ENCODE data around the gene BBS9. TPM values are rescaled to one million over a fixed set of nuclear protein-coding genes. Genes with fewer than 3 reads are reported as not detected.
A peak's percentile ranks its signal among the peaks of the same experiment; 100 is the strongest.

BBS9 gene
- total and polyA plus RNA-seq, 2 donors (not counting 1 experiment from before 2014, with no cell fraction given) = 8.4 to 45.2 TPM

DNA sequence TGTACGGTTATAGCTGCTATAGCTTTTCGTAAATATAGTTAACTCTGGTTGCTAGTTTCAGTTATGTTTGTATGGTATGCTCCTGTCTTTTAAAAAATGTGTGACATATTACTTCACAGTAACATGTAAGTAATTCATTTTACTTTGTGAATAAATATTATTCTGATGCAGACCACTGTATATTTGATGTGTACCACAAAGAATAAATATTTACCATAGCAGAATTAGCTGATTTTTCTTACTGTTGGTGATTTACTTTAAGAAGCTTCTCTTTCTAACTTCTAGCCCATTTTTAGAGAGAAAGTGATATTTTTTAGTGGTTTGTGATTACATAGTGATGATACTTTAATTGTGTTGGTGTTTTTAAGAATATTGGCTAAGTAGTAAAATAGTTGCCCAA is 292.8 kb downstream of the BBS9 start:
- no peak overlapping the region for H3K4me3 ChIP-seq (ENCODE audit: control extremely low read depth in 1 of 5, extremely low read depth in 1 of 5, insufficient read depth in 1 of 5, low read depth in 2 of 5, low read length in 4 of 5)
- no peaks in the 10 kb centered on the region for H3K9me3 ChIP-seq (ENCODE audit: control extremely low read depth in 1 of 3, control insufficient read depth in 2 of 3, insufficient read depth in 1 of 3, low read length in 2 of 3)
- no peak overlapping the region for H3K4me2 ChIP-seq (replicated peaks; ENCODE audit: low read depth, low read length, poor library complexity, severe bottlenecking)
- ATAC-seq (ENCODE audit: low read depth) = no peak
- intact Hi-C loops (cut with micrococcal nuclease) = loop anchor here (10.0 kb wide), 1 partner anchor 473 kb away; no protein-coding TSS in a partner anchor
- no peak for DNase-seq
- POLR2A ChIA-PET = no interaction called here
- peaks cover 7 to 15% of the 10 kb centered on the region in 2 donors for H3K4me1 ChIP-seq (ENCODE audit: control insufficient read depth in 2 of 2, insufficient read depth in 2 of 2, low read length in 2 of 2)
- no peak overlapping the region for H3K9ac ChIP-seq (ENCODE audit: low read length)
- no peaks in the 10 kb centered on the region for H3K79me2 ChIP-seq (ENCODE audit: control insufficient read depth, insufficient read depth, low read length)
- no peaks in the 10 kb centered on the region for H4K20me1 ChIP-seq (ENCODE audit: control insufficient read depth, insufficient read depth, low read length, poor library complexity, severe bottlenecking)
- TF ChIP-seq, protein P1, sequence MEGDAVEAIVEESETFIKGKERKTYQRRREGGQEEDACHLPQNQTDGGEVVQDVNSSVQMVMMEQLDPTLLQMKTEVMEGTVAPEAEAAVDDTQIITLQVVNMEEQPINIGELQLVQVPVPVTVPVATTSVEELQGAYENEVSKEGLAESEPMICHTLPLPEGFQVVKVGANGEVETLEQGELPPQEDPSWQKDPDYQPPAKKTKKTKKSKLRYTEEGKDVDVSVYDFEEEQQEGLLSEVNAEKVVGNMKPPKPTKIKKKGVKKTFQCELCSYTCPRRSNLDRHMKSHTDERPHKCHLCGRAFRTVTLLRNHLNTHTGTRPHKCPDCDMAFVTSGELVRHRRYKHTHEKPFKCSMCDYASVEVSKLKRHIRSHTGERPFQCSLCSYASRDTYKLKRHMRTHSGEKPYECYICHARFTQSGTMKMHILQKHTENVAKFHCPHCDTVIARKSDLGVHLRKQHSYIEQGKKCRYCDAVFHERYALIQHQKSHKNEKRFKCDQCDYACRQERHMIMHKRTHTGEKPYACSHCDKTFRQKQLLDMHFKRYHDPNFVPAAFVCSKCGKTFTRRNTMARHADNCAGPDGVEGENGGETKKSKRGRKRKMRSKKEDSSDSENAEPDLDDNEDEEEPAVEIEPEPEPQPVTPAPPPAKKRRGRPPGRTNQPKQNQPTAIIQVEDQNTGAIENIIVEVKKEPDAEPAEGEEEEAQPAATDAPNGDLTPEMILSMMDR (IDR thresholded peaks at IDR 0.05) = no peak
- no peak for TF ChIP-seq EZH2 (IDR thresholded peaks at IDR 0.05; ENCODE audit: borderline replicate concordance, insufficient read depth, low read depth, low read length, poor library complexity, severe bottlenecking)
- no peaks in the 10 kb centered on the region for H3K27me3 ChIP-seq (replicated peaks in 1 of 4; ENCODE audit: control extremely low read depth in 1 of 4, control insufficient read depth in 3 of 4, insufficient read depth in 4 of 4, low read length in 3 of 4)
- H3K4me3 Mint-ChIP-seq = no peak overlapping the region
- H3K9me3 Mint-ChIP-seq (ENCODE audit: insufficient read depth) = no peaks in the 10 kb centered on the region
- H3K27me3 Mint-ChIP-seq = no peaks in the 10 kb centered on the region
- peaks cover 19% of the 10 kb centered on the region for H3K4me1 Mint-ChIP-seq
- WGBS (ENCODE audit: insufficient coverage) = no CpG with 5 or more reads among the region's 2 CpGs
- no peaks in the 10 kb centered on the region for H3K36me3 ChIP-seq (replicated peaks in 1 of 2; ENCODE audit: control extremely low read depth in 1 of 2, control insufficient read depth in 1 of 2, extremely low read depth in 1 of 2, insufficient read depth in 2 of 2, low read length in 1 of 2)
- CTCF ChIA-PET = no interaction called here
- H3K27ac ChIP-seq (ENCODE audit: low read length in 2 of 2) = no peak overlapping the region
- H3K27ac Mint-ChIP-seq = no peak overlapping the region
- H2AFZ ChIP-seq (ENCODE audit: insufficient read depth, low read depth, low read length, poor library complexity, severe bottlenecking) = no peak overlapping the region

DNA sequence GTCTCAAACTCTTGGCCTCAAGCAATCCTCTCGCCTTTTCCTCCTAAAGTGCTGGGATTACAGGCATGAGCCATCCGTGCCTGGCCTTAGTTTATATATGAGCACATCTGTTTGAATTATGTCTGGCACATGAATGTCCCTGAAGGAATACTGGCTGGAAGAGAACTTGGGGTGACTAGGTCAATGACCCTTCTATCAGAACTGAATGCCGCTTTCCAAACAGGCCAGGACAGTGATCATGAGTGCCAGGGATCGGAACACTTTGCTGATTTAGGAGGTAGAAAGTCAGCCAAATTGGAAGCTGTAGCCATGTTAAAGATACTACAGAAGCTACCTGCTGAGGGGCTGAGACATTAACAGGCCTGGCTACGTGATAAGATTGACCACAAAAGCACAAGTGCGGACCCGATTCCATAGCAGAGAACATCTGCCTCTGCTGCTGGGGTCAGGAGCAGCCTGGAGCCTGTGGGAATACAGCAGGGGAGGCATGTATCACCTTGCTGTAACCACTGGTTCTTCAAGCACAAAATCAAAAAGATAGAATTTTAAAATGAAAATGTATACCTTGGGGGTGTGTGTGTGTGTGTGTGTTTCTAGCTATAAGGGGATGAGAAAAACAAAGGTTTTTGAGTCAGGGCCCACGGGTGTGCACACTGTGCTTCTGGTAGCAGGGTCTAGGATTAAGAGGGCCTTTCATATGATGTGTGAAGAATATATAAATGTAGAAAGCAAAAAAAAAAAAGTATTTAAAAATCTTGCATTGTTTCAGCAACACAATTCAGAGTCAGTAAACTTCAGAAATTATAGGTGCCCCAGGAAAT is 293.7 kb downstream of the BBS9 start:
- DNase-seq (no peak), ATAC-seq (ENCODE audit: low read depth) (no peak)
- Histone ChIP-seq H4K20me1 (ENCODE audit: control insufficient read depth, insufficient read depth, low read length, poor library complexity, severe bottlenecking) (no peaks in the 10 kb centered on the region), H3K36me3 (replicated peaks in 1 of 2; ENCODE audit: control extremely low read depth in 1 of 2, control insufficient read depth in 1 of 2, extremely low read depth in 1 of 2, insufficient read depth in 2 of 2, low read length in 1 of 2) (no peaks in the 10 kb centered on the region), H3K9me3 (ENCODE audit: control extremely low read depth in 1 of 3, control insufficient read depth in 2 of 3, insufficient read depth in 1 of 3, low read length in 2 of 3) (no peaks in the 10 kb centered on the region), H3K79me2 (ENCODE audit: control insufficient read depth, insufficient read depth, low read length) (no peaks in the 10 kb centered on the region), H3K4me3 (ENCODE audit: control extremely low read depth in 1 of 5, extremely low read depth in 1 of 5, insufficient read depth in 1 of 5, low read depth in 2 of 5, low read length in 4 of 5) (no peak overlapping the region), H3K4me2 (replicated peaks; ENCODE audit: low read depth, low read length, poor library complexity, severe bottlenecking) (peak overlapping the region; percentile 17), H3K27me3 (replicated peaks in 1 of 4; ENCODE audit: control extremely low read depth in 1 of 4, control insufficient read depth in 3 of 4, insufficient read depth in 4 of 4, low read length in 3 of 4) (no peaks in the 10 kb centered on the region), H3K4me1 (ENCODE audit: control insufficient read depth in 2 of 2, insufficient read depth in 2 of 2, low read length in 2 of 2) (peaks cover 7 to 15% of the 10 kb centered on the region in 2 donors), H3K9ac (ENCODE audit: low read length) (no peak overlapping the region), H3K27ac (ENCODE audit: low read length in 2 of 2) (peak overlapping the region; percentile 13 to 59), H2AFZ (ENCODE audit: insufficient read depth, low read depth, low read length, poor library complexity, severe bottlenecking) (no peak overlapping the region)
- WGBS (ENCODE audit: insufficient coverage) = 97% methylated on average over 8 of the region's 8 CpGs
- Mint-ChIP-seq H3K27ac (no peak overlapping the region), H3K9me3 (ENCODE audit: insufficient read depth) (no peaks in the 10 kb centered on the region), H3K27me3 (no peaks in the 10 kb centered on the region), H3K4me3 (no peak overlapping the region), H3K4me1 (peaks cover 19% of the 10 kb centered on the region)
- ChIA-PET CTCF (interaction anchor here (0.7 to 2.4 kb wide), 6 partner anchors 8 to 508 kb away, joined by 3 to 6 read pairs (median 5); no protein-coding TSS in a partner anchor), POLR2A (no interaction called here)
- TF ChIP-seq, protein P1 (IDR thresholded peaks at IDR 0.05) = no peak
- no peak for TF ChIP-seq EZH2 (IDR thresholded peaks at IDR 0.05; ENCODE audit: borderline replicate concordance, insufficient read depth, low read depth, low read length, poor library complexity, severe bottlenecking)
- intact Hi-C loops (cut with micrococcal nuclease) = loop anchor here (1.0 to 10.0 kb wide), 2 partner anchors 472 to 510 kb away; no protein-coding TSS in a partner anchor

Measured in B cell (primary cell).